Esophagus squamous epithelium (tissue), 5 donors: Measurements from ENCODE around the gene UNC5B. TPM values are rescaled to one million over a fixed set of nuclear protein-coding genes. Genes with fewer than 3 reads are reported as not detected.

Experiments used
- DNase-seq: peaks from one replicate; lab custom pipeline; 2025; lab: John Stamatoyannopoulos, UW
- H3K27ac ChIP-seq, 4 donors: fragments of 200-600 bp; sonication (generic); one replicate each; pipeline ENCODE4 v1.5.1; 2016 to 2019; ENCODE audit warnings: mild to moderate bottlenecking in 1 of 4
- H3K27me3 ChIP-seq, 4 donors: fragments of 200-600 bp; sonication (generic); 1 replicate in 3 of 4; 2 replicates in 1 of 4; pipeline versions ENCODE4 v1.5.1 to v1.6.0; 2017 to 2021; ENCODE audit warnings: antibody characterized with exemption in 1 of 4
- H3K36me3 ChIP-seq, 3 donors: fragments of 200-600 bp; sonication (generic); one replicate each; pipeline ENCODE4 v1.5.1; 2016 to 2019
- H3K4me1 ChIP-seq, 3 donors: fragments of 200-600 bp; sonication (generic); one replicate each; pipeline ENCODE4 v1.5.1; 2017 to 2019
- H3K4me3 ChIP-seq, 4 donors: fragments of 200-600 bp; sonication (generic); 1 replicate in 3 of 4; 2 replicates in 1 of 4; pipeline ENCODE4 v1.5.1; 2016 to 2019; ENCODE audit warnings: mild to moderate bottlenecking in 2 of 4, moderate library complexity in 1 of 4
- H3K9me3 ChIP-seq, 3 donors: fragments of 200-600 bp; sonication (generic); one replicate each; pipeline ENCODE4 v1.5.1; 2016 to 2019
- CTCF ChIP-seq, 6 experiments: fragments of 450-650 bp in 4 of 6; fragments of 200-600 bp in 2 of 6; sonication (generic) in 2 of 6; IDR thresholded peaks; one replicate each; pipeline ENCODE4 v1.5.1; 2016 to 2019; ENCODE audit warnings: antibody characterized with exemption in 6 of 6, mild to moderate bottlenecking in 4 of 6, moderate library complexity in 4 of 6
- POLR2A ChIP-seq, 4 donors: fragments of 450-650 bp; IDR thresholded peaks; one replicate each; pipeline ENCODE4 v1.6.1; 2017; ENCODE audit warnings: antibody characterized with exemption in 4 of 4, mild to moderate bottlenecking in 4 of 4, moderate library complexity in 3 of 4
- WGBS, 2 donors: methylation state at CpG; one replicate each; pipeline ENCODE4 v1.1.5; 2018; 5-methylcytosine and 5-hydroxymethylcytosine counted together
- intact Hi-C: fragments of 100-400 bp; cut with DNase I; formaldehyde crosslinking; loops from one replicate; pipeline ENCODE4 v1.15.0; 2022
- total RNA-seq, 4 donors: library from RNA; depleted of rRNA; stranded (reverse); fragments of >200 nt; gene quantifications; one replicate each; pipeline ENCODE4 v1.1.0, GENCODE V29; 2016
- donor health status: DM: yes; HTN: yes; CAD: no.

UNC5B gene
- total RNA-seq, 4 donors from 2014 or later = 18.9 to 48.1 (median 28.4) TPM

- WGBS, 2 donors = 75 to 81% methylated on average over 4 of the region's 4 CpGs
- TF ChIP-seq POLR2A (IDR thresholded peaks at IDR 0.05) (no peak), CTCF (IDR thresholded peaks at IDR 0.05) (no peak)
Observed at GRCh38 chr10:71330789-71331404, 118.5 kb downstream of the UNC5B start.

GRCh38 chr10:71331736-71332135 lies 119.4 kb downstream of the UNC5B start:
- no peak for DNase-seq
- no peak for TF ChIP-seq POLR2A (IDR thresholded peaks at IDR 0.05)
- no peak for TF ChIP-seq CTCF (IDR thresholded peaks at IDR 0.05)
- peaks cover 6 to 19% (median 12%) of the 10 kb centered on the region in 3 donors for H3K4me1 ChIP-seq
- H3K9me3 ChIP-seq = no peaks in the 10 kb centered on the region
- 38 to 52% methylated on average over 3 to 4 of the region's 4 CpGs for whole genome bisulfite sequencing, 2 donors
- no peak overlapping the region for H3K27ac ChIP-seq
- peaks cover 0 to 15% (median 0%) of the 10 kb centered on the region in 3 donors for H3K36me3 ChIP-seq
- H3K4me3 ChIP-seq = no peak overlapping the region
- H3K27me3 ChIP-seq = no peaks in the 10 kb centered on the region
- intact Hi-C loops = no loop called here

More at GRCh38 chr10:71330789-71331404, 118.5 kb downstream of the UNC5B start:
- intact Hi-C loops = no loop called here
- Histone ChIP-seq H3K4me1 (peaks cover 6 to 26% (median 12%) of the 10 kb centered on the region in 3 donors), H3K27ac (no peak overlapping the region), H3K4me3 (no peak overlapping the region), H3K36me3 (peaks cover 0 to 22% (median 0%) of the 10 kb centered on the region in 3 donors), H3K9me3 (no peaks in the 10 kb centered on the region), H3K27me3 (no peaks in the 10 kb centered on the region)
- no peak for DNase-seq

GRCh38 chr10:71332466-71332865 lies 120.1 kb downstream of the UNC5B start:
- TF ChIP-seq CTCF (IDR thresholded peaks at IDR 0.05) (no peak), POLR2A (IDR thresholded peaks at IDR 0.05) (no peak)
- intact Hi-C loops = no loop called here
- Histone ChIP-seq H3K36me3 (peaks cover 0 to 10% (median 0%) of the 10 kb centered on the region in 3 donors), H3K27me3 (no peaks in the 10 kb centered on the region), H3K27ac (no peak overlapping the region), H3K4me3 (no peak overlapping the region), H3K4me1 (peaks cover 6 to 19% (median 12%) of the 10 kb centered on the region in 3 donors), H3K9me3 (no peaks in the 10 kb centered on the region)
- no peak for DNase-seq
- WGBS, 2 donors = 58 to 66% methylated on average over 5 of the region's 5 CpGs

GRCh38 chr10:71333129-71333887 lies 120.9 kb downstream of the UNC5B start:
- intact Hi-C loops = no loop called here
- peaks cover 0 to 6% (median 0%) of the 10 kb centered on the region in 3 donors for H3K36me3 ChIP-seq
- peaks cover 6 to 19% (median 12%) of the 10 kb centered on the region in 3 donors for H3K4me1 ChIP-seq
- H3K4me3 ChIP-seq = no peak overlapping the region
- 33 to 52% methylated on average over 5 to 6 of the region's 9 CpGs for WGBS, 2 donors
- TF ChIP-seq POLR2A (IDR thresholded peaks at IDR 0.05) = no peak
- no peak for TF ChIP-seq CTCF (IDR thresholded peaks at IDR 0.05)
- no peak for DNase-seq
- no peaks in the 10 kb centered on the region for H3K9me3 ChIP-seq
- H3K27me3 ChIP-seq = no peaks in the 10 kb centered on the region
- no peak overlapping the region for H3K27ac ChIP-seq

GRCh38 chr10:71334221-71334791 lies 121.9 kb downstream of the UNC5B start:
- intact Hi-C loops = no loop called here
- WGBS, 2 donors = 74 to 91% methylated on average over 8 to 12 of the region's 12 CpGs
- no peak for DNase-seq

More at GRCh38 chr10:71334221-71334791, 121.9 kb downstream of the UNC5B start:
- no peaks in the 10 kb centered on the region for H3K9me3 ChIP-seq
- H3K27ac ChIP-seq = no peak overlapping the region
- TF ChIP-seq POLR2A (IDR thresholded peaks at IDR 0.05) = no peak
- TF ChIP-seq CTCF (IDR thresholded peaks at IDR 0.05) = no peak
- no peaks in the 10 kb centered on the region for H3K27me3 ChIP-seq
- H3K4me3 ChIP-seq = no peak overlapping the region
- H3K36me3 ChIP-seq = peaks cover 0 to 14% (median 0%) of the 10 kb centered on the region in 3 donors
- H3K4me1 ChIP-seq = peaks cover 6 to 19% (median 12%) of the 10 kb centered on the region in 3 donors
